Brain pericyte (primary cell): Measurements from ENCODE around the gene LHFPL6.

Experiments used
- DNase-seq: peaks from one replicate; pipeline ENCODE4 v3.0.0-alpha.2; 2012; ENCODE audit warnings: low read depth, low spot score

LHFPL6 gene

GRCh38 chr13:39415008-39415802 is 187.8 kb downstream of the LHFPL6 start:
- no peak for DNase-seq

GRCh38 chr13:39414339-39414738 is 188.7 kb downstream of the LHFPL6 start:
- DNase-seq = no peak

- no peak for DNase-seq
These were observed 191.5 kb downstream of the LHFPL6 start for GRCh38 chr13:39411511-39411910.

GRCh38 chr13:39410964-39411363 is 192.0 kb downstream of the LHFPL6 start:
- DNase-seq = no peak

- no peak for DNase-seq
These were observed 192.7 kb downstream of the LHFPL6 start for GRCh38 chr13:39410096-39410901.

GRCh38 chr13:39408512-39408911 is 194.5 kb downstream of the LHFPL6 start:
- no peak for DNase-seq

- DNase-seq = no peak
These were observed 195.2 kb downstream of the LHFPL6 start for GRCh38 chr13:39407786-39408185.

- DNase-seq = no peak
These were observed 195.9 kb downstream of the LHFPL6 start for GRCh38 chr13:39407138-39407537.

GRCh38 chr13:39406688-39407087 is 196.3 kb downstream of the LHFPL6 start:
- no peak for DNase-seq

GRCh38 chr13:39405596-39406205 is 197.3 kb downstream of the LHFPL6 start:
- DNase-seq = no peak

- no peak for DNase-seq
These were observed 197.9 kb downstream of the LHFPL6 start for GRCh38 chr13:39405107-39405506.

- DNase-seq = no peak
These were observed 199.9 kb downstream of the LHFPL6 start for GRCh38 chr13:39403106-39403505.

GRCh38 chr13:39402221-39402970 is 200.6 kb downstream of the LHFPL6 start:
- DNase-seq = no peak

- no peak for DNase-seq
These were observed 201.2 kb downstream of the LHFPL6 start for GRCh38 chr13:39401756-39402155.

- no peak for DNase-seq
These were observed 201.8 kb downstream of the LHFPL6 start for GRCh38 chr13:39401046-39401705.

- DNase-seq = no peak
These were observed 203.9 kb downstream of the LHFPL6 start for GRCh38 chr13:39399102-39399501.

- DNase-seq = no peak
These were observed 205.1 kb downstream of the LHFPL6 start for GRCh38 chr13:39397896-39398265.

- no peak for DNase-seq
These were observed 205.6 kb downstream of the LHFPL6 start for GRCh38 chr13:39397226-39397895.

GRCh38 chr13:39394796-39395678 is 208.0 kb downstream of the LHFPL6 start:
- DNase-seq = no peak

GRCh38 chr13:39391761-39392160 is 211.2 kb downstream of the LHFPL6 start:
- DNase-seq = no peak
